ENCODE data around the gene RPL23.

GRCh38 chr17:38891441-38891840, 37.9 kb upstream of the RPL23 start:
- TF ChIP-seq POLR2A (IDR thresholded peaks at IDR 0.05) (no peak), CTCF (IDR thresholded peaks at IDR 0.05) (no peak)
